Measurements from ENCODE around the gene WHRN.

DNA sequence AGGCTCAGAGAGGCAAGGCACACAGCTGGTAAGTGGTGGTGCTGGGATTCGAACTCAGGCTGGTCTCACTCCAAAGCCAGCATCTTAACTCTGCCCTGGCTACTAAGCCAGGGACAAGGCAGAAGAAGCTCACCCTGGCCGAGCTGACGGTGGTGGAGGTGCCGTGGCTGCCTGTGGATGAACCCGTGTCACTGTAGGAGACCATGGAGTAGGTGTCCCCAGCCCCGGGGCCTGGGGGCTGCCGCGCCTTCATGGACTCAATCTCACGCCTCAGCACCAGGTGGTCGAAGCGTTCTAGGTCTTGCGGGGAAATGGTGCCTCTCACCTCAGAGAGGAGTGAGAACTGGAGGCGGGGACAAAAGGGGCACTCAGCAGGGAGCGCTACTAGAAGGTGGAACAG, 82.1 kb downstream of the WHRN start:
- TF ChIP-seq, protein P1, sequence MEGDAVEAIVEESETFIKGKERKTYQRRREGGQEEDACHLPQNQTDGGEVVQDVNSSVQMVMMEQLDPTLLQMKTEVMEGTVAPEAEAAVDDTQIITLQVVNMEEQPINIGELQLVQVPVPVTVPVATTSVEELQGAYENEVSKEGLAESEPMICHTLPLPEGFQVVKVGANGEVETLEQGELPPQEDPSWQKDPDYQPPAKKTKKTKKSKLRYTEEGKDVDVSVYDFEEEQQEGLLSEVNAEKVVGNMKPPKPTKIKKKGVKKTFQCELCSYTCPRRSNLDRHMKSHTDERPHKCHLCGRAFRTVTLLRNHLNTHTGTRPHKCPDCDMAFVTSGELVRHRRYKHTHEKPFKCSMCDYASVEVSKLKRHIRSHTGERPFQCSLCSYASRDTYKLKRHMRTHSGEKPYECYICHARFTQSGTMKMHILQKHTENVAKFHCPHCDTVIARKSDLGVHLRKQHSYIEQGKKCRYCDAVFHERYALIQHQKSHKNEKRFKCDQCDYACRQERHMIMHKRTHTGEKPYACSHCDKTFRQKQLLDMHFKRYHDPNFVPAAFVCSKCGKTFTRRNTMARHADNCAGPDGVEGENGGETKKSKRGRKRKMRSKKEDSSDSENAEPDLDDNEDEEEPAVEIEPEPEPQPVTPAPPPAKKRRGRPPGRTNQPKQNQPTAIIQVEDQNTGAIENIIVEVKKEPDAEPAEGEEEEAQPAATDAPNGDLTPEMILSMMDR (IDR thresholded peaks at IDR 0.05; ENCODE audit: insufficient read depth, low read length): no peak
- no peak for TF ChIP-seq POLR2AphosphoS5 (IDR thresholded peaks at IDR 0.05; ENCODE audit: low read depth)
